ENCODE results near the gene HRH2.
"Not testable (repeated sequence)": the region's sequence is repeated elsewhere in the genome, so short reads cannot be mapped to it uniquely, and the experiment has no call there.

Gene HRH2

DNA sequence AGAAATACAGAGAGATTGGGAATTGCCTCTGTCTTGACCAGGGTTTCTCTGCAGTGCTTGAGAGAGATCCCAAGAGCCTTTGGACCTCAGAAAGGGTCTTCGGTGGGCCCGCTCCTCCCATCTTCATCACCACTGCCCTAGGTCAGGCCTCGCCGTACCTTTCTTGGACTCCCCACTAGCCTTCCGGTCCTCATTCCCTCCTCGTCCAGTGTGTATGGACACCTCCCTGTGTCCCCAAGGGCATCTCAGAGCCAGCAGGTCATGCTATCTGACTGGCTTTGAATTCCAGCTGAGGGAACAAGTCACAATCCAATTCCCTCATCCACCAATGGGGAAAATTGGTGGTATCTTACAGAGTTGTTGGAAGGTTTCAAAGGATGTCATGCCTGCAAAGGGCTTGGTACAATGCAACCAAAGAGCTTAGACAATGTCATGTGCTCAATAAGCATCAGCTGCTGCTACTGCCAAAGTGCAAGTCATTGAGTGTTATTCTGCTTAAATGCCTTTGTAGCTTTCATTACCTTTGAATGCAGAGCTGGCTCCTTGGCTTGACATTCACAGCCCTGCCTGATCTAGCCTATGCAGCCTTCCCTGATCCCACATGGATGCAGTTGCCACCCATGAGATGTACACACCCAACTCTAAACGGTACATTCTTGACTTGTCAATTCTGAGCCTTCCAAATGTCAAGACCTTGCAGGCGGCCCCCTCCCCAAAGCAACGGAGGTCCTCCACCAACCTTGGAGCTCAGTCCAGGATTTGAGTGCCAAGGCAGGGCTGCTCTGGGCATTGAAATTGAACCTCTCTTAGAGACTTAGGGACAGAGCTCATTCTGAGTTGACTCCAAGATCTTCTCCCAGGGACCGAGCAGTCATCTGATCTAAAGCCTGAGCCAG is 58.0 kb downstream of the HRH2 start:
- no peak for DNase-seq

GRCh38 chr5:175717837-175718236 is 60.0 kb downstream of the HRH2 start:
- no peak for DNase-seq

GRCh38 chr5:175718401-175719108 is 60.7 kb downstream of the HRH2 start:
- DNase-seq, result peak; percentile 49

GRCh38 chr5:175719109-175719432 is 61.2 kb downstream of the HRH2 start:
- DNase-seq, result not testable (repeated sequence)

GRCh38 chr5:175724314-175725275 is 66.7 kb downstream of the HRH2 start:
- DNase-seq, result no peak

GRCh38 chr5:175728316-175728715 is 70.4 kb downstream of the HRH2 start:
- no peak for DNase-seq

DNA sequence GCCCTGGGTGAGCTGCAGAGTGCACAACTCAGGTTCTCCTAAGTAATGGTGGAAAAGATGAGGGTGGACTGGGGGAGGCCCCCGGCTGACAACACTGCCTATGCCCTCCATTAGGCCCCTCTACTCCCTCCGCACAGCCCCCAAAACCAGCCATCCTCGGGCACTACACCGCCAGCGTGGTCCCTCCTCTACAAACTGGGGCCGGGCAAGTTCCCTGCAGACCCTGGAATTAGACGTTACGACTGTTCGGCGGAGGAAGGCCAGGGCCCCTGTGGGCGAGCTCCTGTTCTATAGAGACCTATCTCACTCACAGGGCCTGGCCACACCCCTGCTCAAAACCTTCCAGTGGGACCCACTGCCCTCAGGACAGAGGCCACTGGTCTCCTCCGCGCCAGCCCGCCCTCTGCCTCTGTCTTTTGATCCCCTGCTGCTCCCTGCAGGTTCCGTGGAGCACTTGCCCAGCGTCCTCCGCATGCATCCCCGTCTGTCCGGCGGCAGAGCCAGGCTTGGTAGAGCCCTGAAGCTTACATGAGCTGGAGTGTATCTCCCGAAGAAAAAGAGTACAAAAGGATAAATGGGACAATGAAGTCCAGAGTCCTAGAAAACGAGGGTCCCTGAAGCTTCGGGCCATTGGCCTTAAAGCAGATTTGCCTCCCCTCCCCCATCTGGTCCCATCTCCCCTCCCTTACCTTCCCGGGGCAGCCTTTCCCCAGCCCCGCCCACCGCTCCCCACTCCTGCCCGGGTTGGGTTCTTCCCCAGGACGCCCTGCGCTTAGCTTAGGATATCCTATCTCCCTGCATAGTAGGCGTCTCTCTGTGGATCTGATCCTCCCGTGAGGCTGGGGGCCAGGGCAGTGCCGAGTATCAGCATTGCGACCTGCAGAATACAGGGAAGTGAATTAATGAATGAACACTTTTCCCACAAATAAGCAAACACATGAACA is 71.3 kb downstream of the HRH2 start:
- no peak for DNase-seq

DNA sequence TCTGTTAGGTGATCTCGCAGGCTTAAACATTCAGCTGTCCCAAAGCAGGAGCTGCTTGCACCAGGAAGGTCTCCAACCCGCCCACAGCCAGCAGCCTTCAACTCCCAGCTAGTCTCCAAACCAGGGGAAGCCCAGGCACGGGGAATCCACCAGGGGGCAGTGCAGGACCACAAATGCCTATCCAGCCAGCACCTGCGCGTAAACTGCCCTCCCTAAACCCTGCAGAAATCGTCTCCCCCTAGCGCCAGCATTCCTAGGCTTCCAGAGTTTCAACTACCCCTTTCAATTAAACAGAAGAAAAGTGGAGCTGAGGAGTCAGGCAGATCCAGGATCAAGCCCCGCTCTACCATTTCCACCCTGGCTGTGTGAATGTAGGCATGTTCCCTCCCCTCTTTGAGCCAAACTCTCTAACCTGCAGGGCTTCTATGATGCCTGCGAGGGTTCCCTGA is 72.0 kb downstream of the HRH2 start:
- peak; percentile 89 for DNase-seq

DNA sequence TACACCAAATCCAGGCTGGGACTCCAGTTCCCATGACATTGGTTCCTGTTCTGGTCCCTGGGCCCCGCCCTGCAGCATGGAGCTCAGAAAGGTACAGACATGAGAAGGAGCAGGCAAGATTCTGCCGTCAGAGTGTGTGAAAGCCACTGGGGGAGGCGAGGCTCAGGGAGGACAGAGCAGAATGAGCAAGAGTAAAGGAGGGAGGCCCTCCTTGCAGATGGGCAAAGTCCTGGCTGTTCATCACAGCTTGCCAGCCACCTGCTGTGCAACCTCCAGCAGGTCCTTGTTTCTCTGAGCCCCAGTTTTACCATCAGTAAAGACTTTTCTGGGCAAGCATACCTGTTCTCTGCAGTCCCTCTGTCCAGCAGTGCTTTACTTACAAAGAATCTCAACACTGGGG is 73.3 kb downstream of the HRH2 start:
- no peak for DNase-seq

GRCh38 chr5:175731756-175732465 is 74.0 kb downstream of the HRH2 start:
- no peak for DNase-seq

- no peak for DNase-seq
These were observed 75.1 kb downstream of the HRH2 start for GRCh38 chr5:175733017-175733416.

GRCh38 chr5:175734016-175734415 is 76.1 kb downstream of the HRH2 start:
- no peak for DNase-seq

- no peak for DNase-seq
These were observed 76.6 kb downstream of the HRH2 start for GRCh38 chr5:175734501-175734900.

DNA sequence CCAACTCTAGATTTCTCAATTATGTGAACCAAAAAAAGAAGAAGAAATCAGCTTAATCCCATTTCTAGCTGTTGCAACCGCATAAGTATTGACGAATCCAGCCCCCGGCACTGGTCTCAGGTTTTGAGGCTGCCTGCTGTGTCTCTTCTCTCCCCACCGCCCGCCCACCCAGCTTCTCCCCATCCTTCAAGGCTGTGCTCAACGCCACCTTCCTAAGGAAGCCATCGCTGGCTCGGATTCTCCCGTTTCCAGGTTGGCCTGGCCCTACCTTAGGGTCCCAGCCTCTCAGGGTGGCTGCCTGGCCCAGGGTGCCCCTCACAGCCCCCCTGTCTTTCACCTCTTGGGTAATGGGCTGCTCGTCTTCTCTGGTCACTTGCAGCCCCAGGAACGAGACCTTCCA is 77.8 kb downstream of the HRH2 start:
- no peak for DNase-seq

GRCh38 chr5:175736652-175737051 is 78.8 kb downstream of the HRH2 start:
- no peak for DNase-seq

DNA sequence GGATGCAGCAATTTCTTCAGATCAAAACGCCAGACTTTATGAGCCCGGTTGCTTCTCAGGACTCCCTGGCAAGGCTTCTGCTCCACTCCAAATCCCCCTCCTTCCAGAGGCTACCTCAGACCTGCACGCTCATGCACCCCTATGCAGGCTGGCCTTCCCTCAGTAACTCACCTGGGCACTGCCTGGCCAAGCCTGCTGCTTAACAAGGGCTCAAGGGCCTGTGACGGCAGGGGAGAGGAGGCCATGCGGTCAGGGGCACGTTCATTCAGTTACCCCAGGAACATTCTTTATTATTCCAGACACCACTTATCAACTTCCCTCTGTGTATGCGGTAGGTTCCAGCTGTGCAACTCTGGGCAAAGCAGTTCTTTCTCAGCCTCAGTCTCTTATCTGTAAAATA is 79.6 kb downstream of the HRH2 start:
- no peak for DNase-seq

DNA sequence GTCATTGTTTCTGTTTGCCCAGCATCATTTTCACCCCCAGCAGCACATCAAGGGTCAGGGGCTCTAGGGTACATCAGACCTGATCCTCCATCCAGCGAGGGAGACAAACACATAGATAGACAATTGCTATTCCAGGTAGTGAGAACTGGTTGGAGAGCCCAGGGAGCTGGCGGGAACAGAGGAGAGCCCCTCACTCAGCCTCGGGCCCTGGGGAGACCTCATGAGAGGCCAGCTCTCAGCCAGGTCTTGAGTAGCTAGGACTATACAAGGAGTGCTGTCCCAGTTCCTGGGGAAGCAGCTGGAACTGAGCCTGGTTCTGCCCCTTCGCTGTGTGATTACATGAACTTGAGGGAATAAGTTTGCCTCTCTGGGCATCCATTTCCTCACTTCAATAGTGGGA is 80.3 kb downstream of the HRH2 start:
- no peak for DNase-seq

- DNase-seq, result no peak
These were observed 80.8 kb downstream of the HRH2 start for GRCh38 chr5:175738602-175739133.

- DNase-seq, result no peak
These were observed 82.1 kb downstream of the HRH2 start for GRCh38 chr5:175740014-175740413.

DNA sequence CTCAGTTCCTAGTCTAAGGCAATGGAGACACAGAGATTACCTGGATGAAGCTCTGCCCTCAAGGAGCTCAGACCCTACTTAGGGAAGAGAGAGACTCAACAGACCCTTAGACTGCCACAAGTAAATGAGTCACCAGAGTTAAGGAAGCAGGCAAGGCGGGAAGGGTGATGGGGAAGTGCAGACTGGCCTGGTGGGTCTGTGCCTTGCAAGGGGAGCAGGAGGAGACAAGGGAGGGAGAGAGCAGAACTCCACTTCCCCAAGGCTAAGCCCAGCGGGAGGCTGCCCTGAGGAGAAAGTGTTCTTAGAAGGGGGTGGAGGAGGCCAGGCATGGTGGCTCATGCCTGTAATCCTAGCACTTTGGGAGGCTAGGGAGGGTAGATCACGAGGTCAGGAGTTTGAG is 83.7 kb downstream of the HRH2 start:
- DNase-seq, result no peak

Measured in CD4-positive, alpha-beta T cell treated with Interleukin-21 for 1 hour (primary cell).